GM19438 (cell line): ENCODE measurements around the gene TEKT5.

Experiments
- ATAC-seq: cut with Tn5 transposase; IDR thresholded peaks from one replicate; pipeline ENCODE4 v1.9.1; 2021; ENCODE audit warnings: low read depth; ENCODE audit not compliant: unreplicated experiment

The TEKT5 gene

DNA sequence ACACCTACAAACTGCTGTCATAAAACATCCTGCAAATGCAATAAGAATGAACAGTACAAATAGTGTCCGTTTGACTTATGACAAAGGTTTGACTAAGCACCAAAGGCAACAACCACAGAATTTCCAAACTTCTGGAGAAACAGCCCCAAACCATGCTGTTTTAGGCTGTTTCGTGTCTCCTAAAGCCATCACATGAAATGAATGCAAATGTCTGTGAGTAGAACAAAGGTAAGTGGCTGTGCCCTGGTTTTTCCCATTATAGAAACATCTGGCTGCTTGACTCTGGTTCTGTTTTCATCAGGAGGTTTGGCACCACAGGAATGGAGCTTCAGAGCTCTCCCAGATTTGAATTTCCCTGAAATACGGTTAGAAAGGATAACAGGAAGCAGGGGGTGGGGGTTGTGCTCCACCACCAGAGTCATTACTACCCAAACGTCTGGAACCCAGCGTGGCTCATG is 109.7 kb downstream of the TEKT5 start:
- ATAC-seq = no peak

DNA sequence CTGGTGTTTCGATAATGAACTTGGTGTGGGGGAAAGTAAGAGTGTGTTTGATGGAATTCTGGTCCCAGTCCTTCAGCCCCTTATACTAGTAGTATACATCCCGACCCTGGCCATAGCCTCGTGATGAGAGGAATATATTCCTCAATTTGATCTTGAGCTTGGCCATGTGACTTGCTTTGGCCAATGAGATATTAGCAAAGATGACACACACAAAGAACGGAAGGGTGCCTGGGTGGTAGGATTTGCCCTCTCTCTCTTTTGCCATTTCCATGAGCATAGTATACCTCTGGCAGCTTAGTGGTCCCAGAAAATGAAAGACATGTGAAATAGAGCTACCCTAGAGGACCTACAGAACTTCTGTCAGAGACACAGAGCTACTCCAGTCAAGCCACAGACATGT is 111.5 kb downstream of the TEKT5 start:
- ATAC-seq = no peak

DNA sequence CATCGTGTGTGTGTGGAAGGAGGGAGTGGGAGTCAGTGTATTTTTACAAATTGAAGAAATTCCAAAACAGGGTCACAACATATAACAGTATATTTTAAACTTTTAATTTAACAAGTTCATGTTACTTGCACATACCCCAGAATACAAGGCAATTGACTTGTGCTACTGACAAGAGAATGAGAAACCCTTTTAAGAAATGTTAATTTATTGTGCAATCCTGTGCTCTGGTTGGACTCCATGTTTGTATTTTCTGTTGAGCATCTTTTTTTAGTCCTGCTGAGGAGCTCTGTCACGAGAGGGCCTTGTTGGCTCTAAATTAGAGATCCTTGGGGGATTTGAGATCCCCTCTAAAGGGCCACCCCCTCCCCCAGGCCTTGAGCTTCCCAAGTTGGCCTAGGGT is 113.2 kb downstream of the TEKT5 start:
- ATAC-seq = no peak

DNA sequence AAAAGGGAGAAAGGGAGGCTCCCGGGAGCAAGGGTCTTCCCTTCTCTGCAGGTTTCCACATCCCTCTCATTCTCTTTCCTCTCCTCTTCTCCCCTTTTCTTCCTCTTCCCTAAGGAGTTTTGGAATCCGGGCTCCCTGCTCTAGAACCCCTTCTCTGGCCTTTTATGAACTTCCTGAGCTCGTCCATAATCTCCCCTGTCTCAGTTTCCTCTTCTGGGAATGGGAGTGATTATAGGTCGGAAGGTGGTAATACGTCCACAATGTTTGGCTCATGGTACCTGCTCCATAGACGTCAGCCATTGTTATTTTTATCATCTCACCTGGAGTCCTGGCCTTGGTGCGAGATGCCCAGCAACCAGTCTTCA is 113.9 kb downstream of the TEKT5 start:
- ATAC-seq = no peak

DNA sequence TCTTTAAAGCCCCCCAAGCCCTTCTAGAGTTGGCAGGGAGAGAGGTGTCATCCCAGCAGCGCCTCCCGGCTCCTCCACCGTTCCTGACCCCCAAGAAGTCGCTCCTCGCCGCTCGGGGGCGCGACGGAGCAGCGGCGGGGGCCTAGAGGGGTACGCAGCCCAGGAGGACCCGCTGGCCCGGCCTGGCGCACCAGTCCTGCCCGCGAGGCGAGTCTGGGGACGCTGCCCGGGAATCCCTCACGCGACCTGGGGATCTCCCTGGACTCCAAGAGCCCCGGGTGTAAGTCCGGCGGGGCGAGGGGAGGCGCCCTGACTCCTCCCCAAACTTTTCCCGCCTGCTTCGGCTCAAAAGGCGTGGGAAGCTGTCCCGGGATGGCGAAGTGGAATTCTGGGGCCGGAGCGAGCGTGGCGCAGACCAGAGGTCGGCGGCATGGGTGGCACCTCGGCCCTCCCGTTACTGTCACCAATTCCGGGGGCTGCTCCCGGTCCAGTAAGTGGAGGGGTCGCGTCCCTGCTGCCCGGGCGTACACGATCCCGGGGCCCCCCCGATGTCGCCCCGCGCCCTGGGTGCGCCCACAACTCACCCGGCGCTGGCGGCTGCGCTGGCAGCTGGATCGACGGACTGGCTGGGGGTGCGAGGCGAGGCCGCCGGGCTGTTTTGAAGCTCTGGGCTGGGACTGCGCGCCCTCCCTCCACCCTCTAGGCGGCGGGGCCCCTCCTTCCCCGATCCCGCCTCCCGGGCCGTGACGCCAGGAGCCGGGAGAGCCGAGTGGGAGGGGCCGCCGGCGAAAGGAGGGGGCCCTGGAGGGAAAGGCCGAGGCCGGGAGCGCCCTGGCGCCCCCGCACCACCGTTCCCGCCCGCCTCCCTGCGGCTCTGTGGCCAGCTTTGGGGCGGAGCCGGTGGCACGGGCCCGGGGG is 114.5 kb downstream of the TEKT5 start, which contains the start of gene EMP2:
TSS of gene EMP2 (minus strand) at position 634 of the 918 bp plus-strand sequence. CDS start 32,981 bp downstream, outside the sequence.
- no peak for ATAC-seq

DNA sequence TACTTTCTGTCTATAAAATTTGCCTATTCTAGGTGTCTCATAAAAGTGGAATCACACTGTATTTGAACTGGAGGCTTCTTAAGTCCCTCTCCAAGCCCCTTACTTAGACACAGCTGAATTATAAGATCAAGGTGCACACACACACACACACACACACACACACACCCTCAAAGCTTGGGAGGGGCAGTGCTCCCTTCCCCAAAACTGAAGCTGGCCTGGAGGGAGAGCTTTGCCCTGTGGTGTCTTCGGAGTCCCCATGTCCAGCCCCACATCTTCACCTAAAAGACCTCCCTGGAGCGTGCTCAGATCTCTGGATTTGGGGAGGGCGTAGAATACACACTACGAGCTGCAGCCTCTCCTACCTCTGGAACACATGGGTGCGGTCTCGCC is 115.2 kb downstream of the TEKT5 start:
- ATAC-seq = no peak

DNA sequence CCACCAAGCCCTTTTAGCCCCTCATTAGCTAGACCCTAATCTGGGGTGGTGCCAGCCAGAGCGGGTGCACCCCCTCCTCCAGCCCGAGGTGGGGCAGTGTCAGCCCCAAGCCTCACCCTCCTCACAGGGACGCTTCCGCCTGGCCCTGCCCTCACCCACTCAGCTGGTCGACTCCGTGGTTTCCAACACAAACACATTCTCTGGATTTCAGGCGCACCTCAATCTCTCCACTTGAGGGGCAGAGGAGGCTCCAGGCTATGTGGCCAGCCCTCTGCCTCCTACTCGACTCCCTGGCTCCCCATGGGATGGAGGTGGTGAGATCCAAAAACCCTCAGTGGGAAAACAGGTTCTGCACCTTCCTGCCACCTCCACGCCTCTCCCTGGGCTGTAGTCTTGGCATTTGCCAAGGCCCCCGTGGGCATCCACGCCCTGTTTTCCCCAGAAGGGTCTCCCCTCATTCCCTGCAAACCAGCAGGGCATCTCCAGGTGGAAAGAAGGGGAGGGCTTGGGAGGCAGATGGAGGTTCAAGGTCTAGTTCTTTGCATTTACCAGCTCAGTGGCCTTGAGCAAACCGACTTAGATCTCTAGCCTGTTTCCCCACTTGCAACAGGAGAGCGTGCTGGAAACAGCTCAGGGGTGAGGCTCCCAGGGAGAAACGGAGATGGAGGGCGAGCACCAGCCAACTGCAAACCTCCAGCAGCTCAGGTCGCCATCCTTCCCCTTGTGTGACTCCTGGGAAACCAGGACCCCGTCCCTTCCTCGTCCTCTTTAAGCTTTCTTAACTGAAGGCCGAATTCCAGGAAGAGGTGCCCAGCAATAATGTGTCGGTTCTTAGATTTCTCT is 116.0 kb downstream of the TEKT5 start:
- ATAC-seq = no peak
